ENCODE measurements around the gene SLC26A11.
A peak's percentile ranks its signal among the peaks of the same experiment; 100 is the strongest.
"Not testable (repeated sequence)": the region's sequence is repeated elsewhere in the genome, so short reads cannot be mapped to it uniquely, and the experiment has no call there.

Gene SLC26A11

DNA sequence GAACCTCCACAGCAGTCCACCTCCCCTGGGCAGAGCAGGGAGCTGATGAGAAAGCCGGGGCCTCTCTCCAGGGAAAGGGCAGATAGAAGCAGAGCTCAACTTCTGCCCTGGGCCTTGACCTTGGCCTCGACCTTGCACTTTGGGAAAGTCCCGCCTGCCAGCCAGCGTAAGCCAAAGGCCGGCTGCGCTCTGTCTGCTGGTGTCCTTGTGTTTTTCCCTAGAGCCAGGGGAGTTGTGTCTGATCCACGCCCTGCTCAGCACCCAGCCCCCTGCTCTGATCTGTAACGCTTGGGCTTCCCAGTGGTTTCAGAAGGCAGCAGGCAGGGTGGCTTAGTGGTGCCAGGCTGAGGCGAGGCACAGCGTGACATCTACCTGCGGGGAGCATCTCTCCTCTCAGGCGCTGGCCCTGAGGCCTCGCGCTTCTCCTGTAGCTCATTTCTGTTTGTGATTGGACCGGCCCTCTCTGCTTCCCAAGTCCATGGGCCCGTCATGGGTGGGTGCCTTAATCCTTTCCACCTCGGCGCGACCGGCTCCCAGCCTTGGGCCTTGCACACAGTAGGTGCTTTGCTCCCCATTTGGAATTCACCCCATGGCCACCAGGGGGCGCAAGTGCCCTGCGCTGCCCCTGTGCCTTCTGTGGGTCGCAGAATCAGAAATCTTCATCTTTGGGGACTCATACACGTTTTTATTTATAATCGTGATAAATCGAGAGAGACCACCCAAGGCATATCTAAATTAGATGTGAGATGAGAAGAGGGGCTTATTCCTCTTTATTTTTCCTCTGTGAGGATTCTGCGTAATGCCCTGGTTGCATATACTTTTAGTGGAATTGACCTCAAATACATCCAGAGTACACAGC, 24.3 kb upstream of the SLC26A11 start:
- no peak overlapping the region for H3K4me3 ChIP-seq (ENCODE audit: insufficient read depth in 1 of 2, low read depth in 1 of 2, low read length in 2 of 2)
- H2BK5ac ChIP-seq (ENCODE audit: low read depth, low read length, poor library complexity, severe bottlenecking), result no peak overlapping the region
- H3K4ac ChIP-seq (ENCODE audit: low read depth in 1 of 2, low read length in 2 of 2), result no peak overlapping the region
- peaks cover 16 to 45% of the 10 kb centered on the region in 2 experiments for H3K27me3 ChIP-seq (ENCODE audit: control insufficient read depth in 1 of 2, insufficient read depth in 1 of 2, low read length in 2 of 2)
- no peak overlapping the region for H4K8ac ChIP-seq (ENCODE audit: low read length)
- no peak overlapping the region for H3K18ac ChIP-seq (ENCODE audit: low read depth in 1 of 2, low read length in 2 of 2)
- H3K4me2 ChIP-seq (ENCODE audit: low read length, poor library complexity, severe bottlenecking), result no peak overlapping the region
- no peaks in the 10 kb centered on the region for H3K36me3 ChIP-seq (ENCODE audit: control insufficient read depth in 1 of 2, insufficient read depth in 2 of 2, low read depth in 1 of 2, low read length in 2 of 2)
- H3K9me3 ChIP-seq (ENCODE audit: control insufficient read depth, low read length), result no peaks in the 10 kb centered on the region
- no peaks in the 10 kb centered on the region for H3K79me1 ChIP-seq (replicated peaks; ENCODE audit: low read length, poor library complexity, severe bottlenecking)
- H2BK120ac ChIP-seq (ENCODE audit: low read depth, low read length), result no peak overlapping the region
- no peak overlapping the region for H3K27ac ChIP-seq (ENCODE audit: low read length, poor library complexity, severe bottlenecking)
- H2BK15ac ChIP-seq (ENCODE audit: low read depth, poor library complexity, severe bottlenecking), result no peak overlapping the region
- no peak overlapping the region for H4K91ac ChIP-seq (ENCODE audit: low read length)
- no peak overlapping the region for H3K9ac ChIP-seq (ENCODE audit: low read length)
- H2AFZ ChIP-seq (ENCODE audit: low read depth, low read length), result no peak overlapping the region
- 70% methylated on average over 22 of the region's 27 CpGs for WGBS
- H3K14ac ChIP-seq (ENCODE audit: low read length in 2 of 2), result no peak overlapping the region
- H3K4me1 ChIP-seq (ENCODE audit: control insufficient read depth, insufficient read depth, low read depth, low read length), result peaks cover 4% of the 10 kb centered on the region
- H2AK5ac ChIP-seq (ENCODE audit: low read length, severe bottlenecking), result no peak overlapping the region
- peak; percentile 14 for DNase-seq
- H3K23ac ChIP-seq (ENCODE audit: low read length in 2 of 2), result no peak overlapping the region
- H2BK12ac ChIP-seq (ENCODE audit: low read length in 2 of 2), result no peak overlapping the region

DNA sequence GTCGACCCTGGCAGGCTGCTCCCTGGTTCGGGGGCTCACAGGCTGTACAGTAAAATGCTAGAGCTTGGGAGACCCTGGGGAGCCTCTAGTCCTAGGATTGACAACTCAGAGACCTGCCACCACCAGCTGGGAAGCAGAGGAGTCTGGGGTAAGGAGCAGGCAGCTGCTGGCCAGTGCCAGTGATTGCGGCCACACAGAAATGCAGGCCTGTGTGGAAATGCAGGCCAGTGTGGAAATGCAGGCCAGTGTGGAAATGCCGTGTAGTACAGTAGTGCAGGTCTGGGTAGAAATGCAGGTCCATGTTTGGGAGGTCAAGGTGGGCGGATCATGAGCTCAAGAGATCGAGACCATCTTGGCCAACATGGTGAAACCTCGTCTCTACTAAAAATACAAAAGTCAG, 23.6 kb upstream of the SLC26A11 start:
- Histone ChIP-seq H2AK5ac (ENCODE audit: low read length, severe bottlenecking) (no peak overlapping the region), H2BK15ac (ENCODE audit: low read depth, poor library complexity, severe bottlenecking) (no peak overlapping the region)
- 96% methylated on average over 7 of the region's 7 CpGs for WGBS

DNA sequence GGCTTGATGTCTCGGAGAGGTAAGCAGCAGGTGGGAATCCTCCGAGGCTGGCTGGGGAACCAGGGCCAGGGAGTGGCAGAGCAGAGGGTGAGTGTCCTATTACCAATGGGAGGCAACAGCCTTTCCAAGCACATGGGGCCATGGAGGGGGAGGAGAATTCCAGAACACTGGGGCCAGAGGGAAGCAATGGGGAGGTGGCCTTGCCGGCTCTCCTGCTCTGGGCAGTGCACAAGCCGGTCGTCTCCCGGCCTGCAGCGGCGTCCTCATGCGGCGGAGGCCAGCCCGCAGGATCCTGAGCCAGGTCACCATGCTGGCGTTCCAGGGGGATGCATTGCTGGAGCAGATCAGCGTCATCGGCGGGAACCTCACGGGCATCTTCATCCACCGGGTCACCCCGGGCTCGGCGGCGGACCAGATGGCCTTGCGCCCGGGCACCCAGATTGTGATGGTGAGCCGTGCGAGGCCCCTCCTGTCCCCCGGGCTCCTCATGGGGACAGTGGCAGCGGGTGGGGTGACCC, 22.0 kb upstream of the SLC26A11 start:
- peaks cover 4% of the 10 kb centered on the region for H3K4me1 ChIP-seq (ENCODE audit: control insufficient read depth, insufficient read depth, low read depth, low read length)
- H3K9me3 ChIP-seq (ENCODE audit: control insufficient read depth, low read length), result no peaks in the 10 kb centered on the region
- no peak overlapping the region for H3K4me2 ChIP-seq (ENCODE audit: low read length, poor library complexity, severe bottlenecking)
- no peak overlapping the region for H2BK15ac ChIP-seq (ENCODE audit: low read depth, poor library complexity, severe bottlenecking)
- no peak overlapping the region for H3K23ac ChIP-seq (ENCODE audit: low read length in 2 of 2)
- H2BK120ac ChIP-seq (ENCODE audit: low read depth, low read length), result no peak overlapping the region
- no peak overlapping the region for H3K14ac ChIP-seq (ENCODE audit: low read length in 2 of 2)
- H2AFZ ChIP-seq (ENCODE audit: low read depth, low read length), result no peak overlapping the region
- no peaks in the 10 kb centered on the region for H3K36me3 ChIP-seq (ENCODE audit: control insufficient read depth in 1 of 2, insufficient read depth in 2 of 2, low read depth in 1 of 2, low read length in 2 of 2)
- H2AK5ac ChIP-seq (ENCODE audit: low read length, severe bottlenecking), result no peak overlapping the region
- no peak overlapping the region for H3K4me3 ChIP-seq (ENCODE audit: insufficient read depth in 1 of 2, low read depth in 1 of 2, low read length in 2 of 2)
- H4K8ac ChIP-seq (ENCODE audit: low read length), result no peak overlapping the region
- peaks cover 7 to 23% of the 10 kb centered on the region in 2 experiments for H3K27me3 ChIP-seq (ENCODE audit: control insufficient read depth in 1 of 2, insufficient read depth in 1 of 2, low read length in 2 of 2)
- no peak overlapping the region for H2BK12ac ChIP-seq (ENCODE audit: low read length in 2 of 2)
- H3K27ac ChIP-seq (ENCODE audit: low read length, poor library complexity, severe bottlenecking), result no peak overlapping the region
- no peak for DNase-seq
- H4K91ac ChIP-seq (ENCODE audit: low read length), result no peak overlapping the region
- no peak overlapping the region for H3K18ac ChIP-seq (ENCODE audit: low read depth in 1 of 2, low read length in 2 of 2)
- H3K9ac ChIP-seq (ENCODE audit: low read length), result no peak overlapping the region
- no peak overlapping the region for H2BK5ac ChIP-seq (ENCODE audit: low read depth, low read length, poor library complexity, severe bottlenecking)
- 89% methylated on average over 27 of the region's 27 CpGs for WGBS
- H3K4ac ChIP-seq (ENCODE audit: low read depth in 1 of 2, low read length in 2 of 2), result no peak overlapping the region
- H3K79me1 ChIP-seq (replicated peaks; ENCODE audit: low read length, poor library complexity, severe bottlenecking), result no peaks in the 10 kb centered on the region

More for the DNA sequence above, 23.6 kb upstream of the SLC26A11 start:
- no peak overlapping the region for H2BK120ac ChIP-seq (ENCODE audit: low read depth, low read length)
- no peak overlapping the region for H3K9ac ChIP-seq (ENCODE audit: low read length)
- peaks cover 4% of the 10 kb centered on the region for H3K4me1 ChIP-seq (ENCODE audit: control insufficient read depth, insufficient read depth, low read depth, low read length)
- H3K18ac ChIP-seq (ENCODE audit: low read depth in 1 of 2, low read length in 2 of 2), result no peak overlapping the region
- H3K4ac ChIP-seq (ENCODE audit: low read depth in 1 of 2, low read length in 2 of 2), result no peak overlapping the region
- no peak overlapping the region for H3K27ac ChIP-seq (ENCODE audit: low read length, poor library complexity, severe bottlenecking)
- no peak overlapping the region for H3K14ac ChIP-seq (ENCODE audit: low read length in 2 of 2)
- H3K4me3 ChIP-seq (ENCODE audit: insufficient read depth in 1 of 2, low read depth in 1 of 2, low read length in 2 of 2), result no peak overlapping the region
- no peak overlapping the region for H2BK5ac ChIP-seq (ENCODE audit: low read depth, low read length, poor library complexity, severe bottlenecking)
- H3K4me2 ChIP-seq (ENCODE audit: low read length, poor library complexity, severe bottlenecking), result no peak overlapping the region
- no peak overlapping the region for H4K91ac ChIP-seq (ENCODE audit: low read length)
- H3K23ac ChIP-seq (ENCODE audit: low read length in 2 of 2), result no peak overlapping the region
- no peaks in the 10 kb centered on the region for H3K36me3 ChIP-seq (ENCODE audit: control insufficient read depth in 1 of 2, insufficient read depth in 2 of 2, low read depth in 1 of 2, low read length in 2 of 2)
- H3K9me3 ChIP-seq (ENCODE audit: control insufficient read depth, low read length), result no peaks in the 10 kb centered on the region
- H4K8ac ChIP-seq (ENCODE audit: low read length), result no peak overlapping the region
- DNase-seq, result no peak
- H2BK12ac ChIP-seq (ENCODE audit: low read length in 2 of 2), result no peak overlapping the region
- peak overlapping the region; percentile 56 for H2AFZ ChIP-seq (ENCODE audit: low read depth, low read length)
- H3K27me3 ChIP-seq (ENCODE audit: control insufficient read depth in 1 of 2, insufficient read depth in 1 of 2, low read length in 2 of 2), result peaks cover 10 to 38% of the 10 kb centered on the region in 2 experiments
- H3K79me1 ChIP-seq (replicated peaks; ENCODE audit: low read length, poor library complexity, severe bottlenecking), result no peaks in the 10 kb centered on the region

DNA sequence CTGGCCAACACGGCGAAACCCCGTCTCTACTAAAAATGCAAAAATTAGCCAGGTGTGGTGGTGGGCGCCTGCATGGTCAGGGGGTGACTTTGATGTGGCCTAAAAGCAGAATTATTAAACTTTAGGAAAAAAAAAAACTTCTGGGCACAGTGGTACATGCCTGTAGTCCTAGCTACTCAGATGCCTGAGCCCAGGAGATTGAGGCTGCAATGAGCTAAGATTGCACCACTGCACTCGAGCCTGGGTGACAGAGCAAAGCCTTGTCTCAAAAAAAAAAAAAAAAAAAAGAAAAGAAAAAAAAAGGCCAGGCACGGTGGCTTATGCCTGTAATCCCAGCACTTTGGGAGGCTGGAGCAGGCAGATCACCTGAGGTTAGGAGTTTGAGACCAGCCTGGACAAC, 20.9 kb upstream of the SLC26A11 start:
- not testable (repeated sequence) for H3K9me3 ChIP-seq (ENCODE audit: control insufficient read depth, low read length); H2BK120ac ChIP-seq (ENCODE audit: low read depth, low read length); H3K79me1 ChIP-seq (replicated peaks; ENCODE audit: low read length, poor library complexity, severe bottlenecking); DNase-seq; H3K4me2 ChIP-seq (ENCODE audit: low read length, poor library complexity, severe bottlenecking); H4K91ac ChIP-seq (ENCODE audit: low read length); H3K4me1 ChIP-seq (ENCODE audit: control insufficient read depth, insufficient read depth, low read depth, low read length); H3K18ac ChIP-seq (ENCODE audit: low read depth in 1 of 2, low read length in 2 of 2); H3K4ac ChIP-seq (ENCODE audit: low read depth in 1 of 2, low read length in 2 of 2); H2BK12ac ChIP-seq (ENCODE audit: low read length in 2 of 2); H3K14ac ChIP-seq (ENCODE audit: low read length in 2 of 2); H3K27ac ChIP-seq (ENCODE audit: low read length, poor library complexity, severe bottlenecking); H2BK5ac ChIP-seq (ENCODE audit: low read depth, low read length, poor library complexity, severe bottlenecking); H3K4me3 ChIP-seq (ENCODE audit: insufficient read depth in 1 of 2, low read depth in 1 of 2, low read length in 2 of 2); H4K8ac ChIP-seq (ENCODE audit: low read length); H2AK5ac ChIP-seq (ENCODE audit: low read length, severe bottlenecking); H3K9ac ChIP-seq (ENCODE audit: low read length); H2AFZ ChIP-seq (ENCODE audit: low read depth, low read length); H2BK15ac ChIP-seq (ENCODE audit: low read depth, poor library complexity, severe bottlenecking); H3K23ac ChIP-seq (ENCODE audit: low read length in 2 of 2); H3K36me3 ChIP-seq (ENCODE audit: control insufficient read depth in 1 of 2, insufficient read depth in 2 of 2, low read depth in 1 of 2, low read length in 2 of 2)
- 93% methylated on average over 6 of the region's 6 CpGs for WGBS
- peaks cover 4 to 14% of the 10 kb centered on the region in 2 experiments for H3K27me3 ChIP-seq (ENCODE audit: control insufficient read depth in 1 of 2, insufficient read depth in 1 of 2, low read length in 2 of 2)
